Fibroblast of mammary gland (primary cell): ENCODE data around the gene SSU72.

Source experiments
- DNase-seq: peaks from one replicate; pipeline ENCODE4 v3.0.0-alpha.2; 2010; ENCODE audit warnings: low read depth
- H3K4me3 ChIP-seq: 2 replicates; pipeline ENCODE4 v1.5.1; 2011; ENCODE audit warnings: low read depth, mild to moderate bottlenecking, low read length, moderate library complexity; ENCODE audit not compliant: control insufficient read depth
- TF ChIP-seq, protein P1 (sequence below): conservative IDR thresholded peaks from 2 replicates; pipeline ENCODE4 v1.5.1; 2011; ENCODE audit warnings: low read depth, low read length, inconsistent platforms; ENCODE audit not compliant: control insufficient read depth, insufficient read depth

The SSU72 gene

DNA sequence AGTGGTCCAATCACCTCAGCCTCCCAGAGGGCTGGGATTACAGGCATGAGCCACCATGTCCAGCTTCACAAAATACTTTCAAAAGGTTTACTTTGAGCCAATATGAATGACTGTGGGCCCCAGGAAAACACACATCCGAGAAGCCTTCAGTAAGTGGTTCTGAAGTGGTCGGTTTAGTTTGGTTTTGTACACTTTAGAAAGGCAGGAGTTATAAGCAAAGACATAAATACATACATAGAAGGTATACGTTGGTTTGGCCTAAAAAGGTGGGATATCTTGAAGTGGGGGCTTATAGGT lies 37.4 kb upstream of the SSU72 start:
- no peak for DNase-seq

DNA sequence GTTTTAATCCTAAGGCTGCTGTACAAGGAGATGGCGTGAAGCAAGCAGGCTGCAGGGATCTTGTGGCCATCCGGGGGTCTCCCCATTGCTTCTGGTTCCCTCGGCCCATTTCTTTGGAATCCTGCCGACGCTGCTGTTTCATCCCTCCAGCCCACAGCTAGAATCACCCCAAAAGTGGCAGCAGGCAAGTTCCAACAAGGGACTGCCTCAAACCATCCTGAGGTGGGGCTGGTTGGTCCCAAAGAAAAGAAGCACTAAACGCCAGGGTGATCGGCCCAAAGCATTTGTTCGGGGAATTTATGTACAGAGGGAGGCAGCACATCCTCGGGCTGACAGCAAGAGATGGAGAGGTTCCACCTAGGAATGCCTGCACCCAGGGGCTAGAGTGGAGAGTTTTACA lies 36.1 kb upstream of the SSU72 start:
- DNase-seq, result no peak
- no peak overlapping the region for H3K4me3 ChIP-seq
- TF ChIP-seq, protein P1, sequence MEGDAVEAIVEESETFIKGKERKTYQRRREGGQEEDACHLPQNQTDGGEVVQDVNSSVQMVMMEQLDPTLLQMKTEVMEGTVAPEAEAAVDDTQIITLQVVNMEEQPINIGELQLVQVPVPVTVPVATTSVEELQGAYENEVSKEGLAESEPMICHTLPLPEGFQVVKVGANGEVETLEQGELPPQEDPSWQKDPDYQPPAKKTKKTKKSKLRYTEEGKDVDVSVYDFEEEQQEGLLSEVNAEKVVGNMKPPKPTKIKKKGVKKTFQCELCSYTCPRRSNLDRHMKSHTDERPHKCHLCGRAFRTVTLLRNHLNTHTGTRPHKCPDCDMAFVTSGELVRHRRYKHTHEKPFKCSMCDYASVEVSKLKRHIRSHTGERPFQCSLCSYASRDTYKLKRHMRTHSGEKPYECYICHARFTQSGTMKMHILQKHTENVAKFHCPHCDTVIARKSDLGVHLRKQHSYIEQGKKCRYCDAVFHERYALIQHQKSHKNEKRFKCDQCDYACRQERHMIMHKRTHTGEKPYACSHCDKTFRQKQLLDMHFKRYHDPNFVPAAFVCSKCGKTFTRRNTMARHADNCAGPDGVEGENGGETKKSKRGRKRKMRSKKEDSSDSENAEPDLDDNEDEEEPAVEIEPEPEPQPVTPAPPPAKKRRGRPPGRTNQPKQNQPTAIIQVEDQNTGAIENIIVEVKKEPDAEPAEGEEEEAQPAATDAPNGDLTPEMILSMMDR, result no peak

More for the DNA sequence above, 37.4 kb upstream of the SSU72 start:
- TF ChIP-seq, protein P1, result no peak
- H3K4me3 ChIP-seq, result no peak overlapping the region

DNA sequence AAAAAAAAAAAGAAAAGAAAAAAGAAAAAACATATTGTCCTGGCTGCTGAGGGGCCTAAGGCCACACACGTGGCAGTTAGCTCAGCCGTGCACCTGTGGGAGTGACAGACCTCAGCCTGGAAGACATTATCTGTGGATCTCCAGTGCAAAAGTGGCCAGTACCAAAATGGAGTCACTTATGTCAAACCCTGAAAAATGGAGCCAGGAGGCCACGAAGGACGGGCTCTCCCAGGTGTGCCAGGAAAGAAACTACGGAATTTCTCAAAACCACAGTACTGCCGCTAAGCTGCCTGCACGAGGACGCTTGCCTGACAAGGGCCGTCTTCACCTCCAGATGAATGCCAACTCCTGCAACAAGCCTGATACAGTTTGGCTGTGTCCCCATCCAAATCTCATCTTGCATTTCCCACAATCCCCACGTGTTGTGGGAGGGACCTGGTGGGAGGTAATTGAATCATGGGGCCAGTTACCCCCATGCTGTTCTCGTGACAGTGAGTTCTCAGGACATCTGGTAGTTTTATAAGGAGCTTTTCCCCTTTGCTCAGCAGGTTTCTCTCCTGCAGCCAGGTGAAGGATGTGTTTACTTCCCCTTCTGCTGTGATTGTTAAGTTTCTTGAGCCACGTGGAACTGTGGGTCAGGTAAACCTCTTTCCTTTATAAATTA lies 35.3 kb upstream of the SSU72 start:
- no peak for DNase-seq
- no peak overlapping the region for H3K4me3 ChIP-seq
- TF ChIP-seq, protein P1, result no peak

DNA sequence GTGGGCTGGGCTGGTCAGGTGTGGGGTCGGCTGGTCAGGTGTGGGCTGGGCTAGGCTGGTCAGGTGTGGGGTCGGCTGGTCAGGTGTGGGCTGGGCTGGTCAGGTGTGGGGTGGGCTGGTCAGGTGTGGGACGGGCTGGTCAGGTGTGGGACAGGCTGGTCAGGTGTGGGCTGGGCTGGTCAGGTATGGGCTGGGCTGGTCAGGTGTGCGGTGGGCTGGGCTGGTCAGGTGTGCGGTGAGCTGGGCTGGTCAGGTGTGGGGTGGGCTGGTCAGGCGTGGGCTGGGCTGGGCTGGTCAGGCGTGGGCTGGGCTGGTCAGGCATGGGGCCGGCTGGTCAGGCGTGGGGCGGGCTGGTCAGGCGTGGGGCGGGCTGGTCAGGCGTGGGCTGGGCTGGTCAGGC lies 31.6 kb upstream of the SSU72 start:
- no peak for DNase-seq
- no peak overlapping the region for H3K4me3 ChIP-seq
- TF ChIP-seq, protein P1, result no peak

DNA sequence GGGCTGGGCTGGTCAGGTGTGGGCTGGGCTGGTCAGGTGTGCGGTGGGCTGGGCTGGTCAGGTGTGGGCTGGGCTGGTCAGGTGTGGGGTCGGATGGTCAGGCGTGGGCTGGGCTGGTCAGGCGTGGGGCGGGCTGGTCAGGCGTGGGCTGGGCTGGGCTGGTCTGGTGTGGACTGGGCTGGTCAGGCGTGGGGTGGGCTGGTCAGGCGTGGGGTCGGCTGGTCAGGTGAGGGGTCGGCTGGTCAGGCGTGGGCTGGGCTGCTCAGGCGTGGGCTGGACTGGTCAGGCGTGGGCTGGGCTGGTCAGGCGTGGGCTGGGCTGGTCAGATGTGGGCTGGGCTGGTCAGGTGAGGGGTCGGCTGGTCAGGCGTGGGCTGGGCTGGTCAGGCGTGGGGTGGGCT lies 31.1 kb upstream of the SSU72 start:
- H3K4me3 ChIP-seq, result no peak overlapping the region
- DNase-seq, result no peak
- TF ChIP-seq, protein P1, result no peak

DNA sequence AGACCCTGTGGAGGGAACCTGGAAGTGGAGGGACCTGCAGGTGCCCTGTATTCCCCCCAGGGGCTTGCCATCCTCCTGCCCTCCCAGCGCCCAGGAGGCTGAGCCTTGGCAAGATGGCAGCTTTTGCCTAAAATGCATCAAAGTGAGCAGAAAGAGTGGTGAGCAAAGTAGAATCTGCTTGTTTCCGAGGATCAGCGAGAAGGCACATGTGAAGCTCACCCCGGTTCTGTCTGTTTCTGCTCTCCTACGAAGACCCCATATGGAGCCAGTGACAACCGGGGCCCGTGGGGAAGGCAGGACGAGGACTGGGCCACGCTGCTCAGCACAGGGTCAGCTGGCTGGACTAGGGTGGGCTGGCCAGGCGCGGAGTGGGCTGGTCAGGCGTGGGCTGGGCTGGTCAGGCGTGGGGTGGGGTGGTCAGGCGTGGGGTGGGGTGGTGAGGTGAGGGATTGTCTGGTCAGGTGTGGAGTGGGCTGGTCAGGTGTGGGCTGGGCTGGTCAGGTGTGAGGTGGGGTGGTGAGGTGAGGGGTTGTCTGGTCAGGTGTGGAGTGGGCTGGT lies 30.4 kb upstream of the SSU72 start:
- DNase-seq, result no peak

More for the DNA sequence above, 30.4 kb upstream of the SSU72 start:
- TF ChIP-seq, protein P1, result no peak
- no peak overlapping the region for H3K4me3 ChIP-seq
